CD4-positive, alpha-beta T cell (primary cell): Measurements from ENCODE around the gene SERP2. TPM values are rescaled to one million over a fixed set of nuclear protein-coding genes. Genes with fewer than 3 reads are reported as not detected.

Experiments used
- ATAC-seq: fragments of 200-7000 bp; cut with Tn5 transposase; one replicate; pipeline ENCODE4 v1.10.0; 2022; ENCODE audit warnings: mild to moderate bottlenecking; ENCODE audit not compliant: poor library complexity
- CTCF ChIA-PET: fragments of 350-600 bp; sonication (Branson Sonifier 250); formaldehyde crosslinking; loops from one replicate; lab custom pipeline; 2021; ENCODE audit warnings: antibody characterized with exemption, inconsistent platforms; lab: Charles Lee
- POLR2A ChIA-PET: fragments of 350-600 bp; sonication (Branson Sonifier 250); formaldehyde crosslinking; loops from one replicate; lab custom pipeline; 2021; ENCODE audit warnings: antibody characterized with exemption, inconsistent platforms; lab: Charles Lee
- DNase-seq, 14 experiments: peaks; one replicate each; pipeline ENCODE4 v3.0.0-alpha.2; 2013 to 2020; ENCODE audit warnings: mixed read lengths in 2 of 14
- H3K27ac ChIP-seq, 2 donors: one replicate each; pipeline versions ENCODE4 v1.5.1 to v1.7.0; 2013; ENCODE audit warnings: low read length in 2 of 2, low read depth in 1 of 2, mild to moderate bottlenecking in 1 of 2
- H3K27me3 ChIP-seq, 2 experiments: 1 replicate in 1 of 2; 2 replicates in 1 of 2; pipeline versions ENCODE4 v1.6.1 to v1.7.0; 2013; ENCODE audit warnings: low read length in 2 of 2, control low read depth in 1 of 2, mild to moderate bottlenecking in 1 of 2, moderate library complexity in 1 of 2; ENCODE audit not compliant: insufficient read depth in 2 of 2, control insufficient read depth in 1 of 2
- H3K36me3 ChIP-seq: one replicate; pipeline ENCODE4 v1.6.1; 2013; ENCODE audit warnings: low read length, control low read depth; ENCODE audit not compliant: insufficient read depth
- H3K4me1 ChIP-seq: one replicate; pipeline ENCODE4 v1.6.1; 2013; ENCODE audit warnings: low read length, control low read depth; ENCODE audit not compliant: insufficient read depth
- H3K4me3 ChIP-seq: one replicate; pipeline ENCODE4 v1.5.1; 2013; ENCODE audit warnings: mild to moderate bottlenecking, low read length, moderate library complexity
- H3K9me3 ChIP-seq, 2 experiments: 1 replicate in 1 of 2; 2 replicates in 1 of 2; pipeline versions ENCODE4 v1.6.1 to v1.7.0; 2013; ENCODE audit warnings: low read length in 2 of 2, mild to moderate bottlenecking in 2 of 2, control low read depth in 1 of 2, moderate library complexity in 1 of 2; ENCODE audit not compliant: control insufficient read depth in 1 of 2, insufficient read depth in 1 of 2
- H3K27ac Mint-ChIP-seq: one replicate; pipeline ENCODE4 v1.8.0; 2020; ENCODE audit warnings: mixed read lengths
- H3K27me3 Mint-ChIP-seq: one replicate; pipeline ENCODE4 v1.8.0; 2021; ENCODE audit warnings: mixed read lengths
- H3K36me3 Mint-ChIP-seq: one replicate; pipeline ENCODE4 v1.8.0; 2021; ENCODE audit warnings: low read depth, mixed read lengths
- H3K4me1 Mint-ChIP-seq: one replicate; pipeline ENCODE4 v1.8.0; 2021; ENCODE audit warnings: low read depth, mixed read lengths
- H3K4me3 Mint-ChIP-seq: one replicate; pipeline ENCODE4 v1.8.0; 2020; ENCODE audit warnings: mild to moderate bottlenecking, mixed read lengths
- H3K9me3 Mint-ChIP-seq: one replicate; pipeline ENCODE4 v1.8.0; 2020; ENCODE audit warnings: mixed read lengths
- intact Hi-C, 2 experiments: fragments of 100-400 bp; cut with DNase I in 1 of 2; cut with micrococcal nuclease in 1 of 2; formaldehyde crosslinking; loops; one replicate each; pipeline versions ENCODE4 v1.15.1 to v1.9.0; 2023 to 2025; cut with DNase I, micrococcal nuclease
- total RNA-seq, 174 experiments: library from RNA in 2 of 174; stranded (reverse) in 2 of 174; gene quantifications; one replicate each; pipeline ENCODE4 v1.2.3 and lab custom pipeline; 2021 to 2026
- TF ChIP-seq, protein P1 (sequence below): fragments of 200-600 bp; IDR thresholded peaks from one replicate; pipeline ENCODE4 v1.8.0; 2022; ENCODE audit warnings: antibody characterized with exemption, mild to moderate bottlenecking

SERP2 gene
- total RNA-seq, 2 experiments from 2014 or later: not detected

DNA sequence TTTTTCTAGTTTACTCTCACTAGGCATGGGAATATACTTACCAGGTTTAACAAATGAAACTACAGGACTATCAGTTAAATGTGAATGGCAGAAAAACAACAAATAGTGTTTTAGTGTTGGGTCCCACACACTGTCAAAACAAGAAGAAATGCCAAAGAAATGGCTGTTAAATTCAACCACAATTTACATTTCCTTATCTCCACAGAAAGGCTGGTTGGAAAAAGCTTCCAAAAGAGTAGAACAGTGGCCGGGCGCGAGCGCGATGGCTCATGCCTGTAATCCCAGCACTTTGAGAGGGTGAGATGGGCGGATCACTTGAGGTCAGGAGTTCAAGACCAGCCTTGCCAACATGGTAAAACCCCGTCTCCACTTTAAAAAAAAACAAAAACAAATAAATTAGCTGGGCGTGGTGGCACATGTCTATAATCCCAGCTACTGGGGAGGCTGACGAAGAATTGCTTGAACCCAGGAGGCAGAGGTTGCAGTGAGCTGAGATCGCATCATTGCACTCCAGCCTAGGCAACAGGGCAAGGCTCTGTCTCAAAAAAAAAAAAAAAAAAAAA lies 66.5 kb downstream of the SERP2 start:
- ATAC-seq: no peak
- peaks cover 12% of the 10 kb centered on the region for H3K27me3 Mint-ChIP-seq
- intact Hi-C loops: loop anchor here in 1 of 2 experiments (1.0 kb wide), 1 partner anchor 531 kb away; no protein-coding TSS in a partner anchor
- H3K9me3 Mint-ChIP-seq: no peaks in the 10 kb centered on the region
- Histone ChIP-seq H3K27ac (no peak overlapping the region), H3K4me1 (peaks cover 21% of the 10 kb centered on the region), H3K27me3 (peaks cover 14 to 18% of the 10 kb centered on the region in 2 experiments), H3K9me3 (no peaks in the 10 kb centered on the region), H3K4me3 (no peak overlapping the region), H3K36me3 (no peaks in the 10 kb centered on the region)
- ChIA-PET POLR2A (no interaction called here), CTCF (interaction anchor here (0.6 kb wide), 1 partner anchor 538 kb away, joined by 5 read pairs; no protein-coding TSS in a partner anchor)
- TF ChIP-seq, protein P1, sequence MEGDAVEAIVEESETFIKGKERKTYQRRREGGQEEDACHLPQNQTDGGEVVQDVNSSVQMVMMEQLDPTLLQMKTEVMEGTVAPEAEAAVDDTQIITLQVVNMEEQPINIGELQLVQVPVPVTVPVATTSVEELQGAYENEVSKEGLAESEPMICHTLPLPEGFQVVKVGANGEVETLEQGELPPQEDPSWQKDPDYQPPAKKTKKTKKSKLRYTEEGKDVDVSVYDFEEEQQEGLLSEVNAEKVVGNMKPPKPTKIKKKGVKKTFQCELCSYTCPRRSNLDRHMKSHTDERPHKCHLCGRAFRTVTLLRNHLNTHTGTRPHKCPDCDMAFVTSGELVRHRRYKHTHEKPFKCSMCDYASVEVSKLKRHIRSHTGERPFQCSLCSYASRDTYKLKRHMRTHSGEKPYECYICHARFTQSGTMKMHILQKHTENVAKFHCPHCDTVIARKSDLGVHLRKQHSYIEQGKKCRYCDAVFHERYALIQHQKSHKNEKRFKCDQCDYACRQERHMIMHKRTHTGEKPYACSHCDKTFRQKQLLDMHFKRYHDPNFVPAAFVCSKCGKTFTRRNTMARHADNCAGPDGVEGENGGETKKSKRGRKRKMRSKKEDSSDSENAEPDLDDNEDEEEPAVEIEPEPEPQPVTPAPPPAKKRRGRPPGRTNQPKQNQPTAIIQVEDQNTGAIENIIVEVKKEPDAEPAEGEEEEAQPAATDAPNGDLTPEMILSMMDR: no peak
- H3K4me3 Mint-ChIP-seq: no peak overlapping the region
- no peak for DNase-seq
- H3K27ac Mint-ChIP-seq: no peak overlapping the region
- no peaks in the 10 kb centered on the region for H3K36me3 Mint-ChIP-seq
- H3K4me1 Mint-ChIP-seq: peaks cover 29% of the 10 kb centered on the region

Other genes starting within 250 kb of the SERP2 start
- 10 to 100 TPM; 24.0 to 26.5 TPM for gene TSC22D1, start 202.5 kb downstream of the SERP2 start, total RNA-seq